Effector memory CD8-positive, alpha-beta T cell (primary cell): ENCODE results near the gene HOXB13.

Source experiments
- ATAC-seq: fragments of 150-1000 bp; cut with Tn5 transposase; replicated peaks from 2 replicates; pipeline ENCODE4 v1.10.0; 2021; ENCODE audit warnings: mild to moderate bottlenecking, moderate library complexity
- DNase-seq, 3 experiments: peaks; one replicate each; pipeline ENCODE4 v3.0.0; 2021
- H3K27ac Mint-ChIP-seq, 2 donors: one replicate each; pipeline ENCODE4 v1.8.0; 2022; ENCODE audit warnings: mild to moderate bottlenecking in 2 of 2, mixed read lengths in 2 of 2, moderate library complexity in 2 of 2
- H3K27me3 Mint-ChIP-seq, 2 donors: one replicate each; pipeline ENCODE4 v1.8.0; 2022; ENCODE audit warnings: mixed read lengths in 2 of 2
- H3K36me3 Mint-ChIP-seq: one replicate; pipeline ENCODE4 v1.8.0; 2022; ENCODE audit warnings: mild to moderate bottlenecking, moderate library complexity, mixed read lengths; ENCODE audit not compliant: insufficient read depth
- H3K4me1 Mint-ChIP-seq, 2 donors: one replicate each; pipeline ENCODE4 v1.8.0; 2022; ENCODE audit warnings: low read depth in 2 of 2, mixed read lengths in 2 of 2
- H3K4me3 Mint-ChIP-seq, 2 donors: one replicate each; pipeline ENCODE4 v1.8.0; 2022; ENCODE audit warnings: mild to moderate bottlenecking in 2 of 2, mixed read lengths in 2 of 2, moderate library complexity in 2 of 2
- H3K9me3 Mint-ChIP-seq, 2 donors: one replicate each; pipeline ENCODE4 v1.8.0; 2022; ENCODE audit warnings: mixed read lengths in 2 of 2

HOXB13 gene

GRCh38 chr17:48727415-48728175, 955 bp downstream of the HOXB13 start:
- DNase-seq (no peak), ATAC-seq (peak; percentile 28)
- H3K4me3 Mint-ChIP-seq: peak overlapping the region; percentile 67 to 73
- H3K36me3 Mint-ChIP-seq: peaks cover 35% of the 10 kb centered on the region
- peaks cover 32 to 38% of the 10 kb centered on the region in 2 donors for H3K4me1 Mint-ChIP-seq
- H3K27ac Mint-ChIP-seq: no peak overlapping the region
- H3K9me3 Mint-ChIP-seq: no peaks in the 10 kb centered on the region
- H3K27me3 Mint-ChIP-seq: peaks cover 91 to 95% of the 10 kb centered on the region in 2 donors

GRCh38 chr17:48726916-48727286, 1.6 kb downstream of the HOXB13 start:
- H3K4me3 Mint-ChIP-seq: no peak overlapping the region
- no peaks in the 10 kb centered on the region for H3K9me3 Mint-ChIP-seq
- peaks cover 91 to 96% of the 10 kb centered on the region in 2 donors for H3K27me3 Mint-ChIP-seq
- ATAC-seq (peak; percentile 41), DNase-seq (no peak)
- no peak overlapping the region for H3K27ac Mint-ChIP-seq
- H3K4me1 Mint-ChIP-seq: peaks cover 31 to 38% of the 10 kb centered on the region in 2 donors
- H3K36me3 Mint-ChIP-seq: peaks cover 36% of the 10 kb centered on the region

- Mint-ChIP-seq H3K4me1 (peaks cover 31 to 38% of the 10 kb centered on the region in 2 donors), H3K27me3 (peaks cover 93 to 100% of the 10 kb centered on the region in 2 donors), H3K9me3 (no peaks in the 10 kb centered on the region), H3K36me3 (peaks cover 36% of the 10 kb centered on the region), H3K4me3 (no peak overlapping the region), H3K27ac (no peak overlapping the region)
- DNase-seq (no peak), ATAC-seq (peak; percentile 33)
Measured at GRCh38 chr17:48726114-48726915, 2.2 kb downstream of the HOXB13 start.

- peak overlapping the region in 1 of 2 donors; percentile 49 for H3K27ac Mint-ChIP-seq
- peaks cover 37% of the 10 kb centered on the region for H3K36me3 Mint-ChIP-seq
- peaks cover 96 to 100% of the 10 kb centered on the region in 2 donors for H3K27me3 Mint-ChIP-seq
- no peaks in the 10 kb centered on the region for H3K9me3 Mint-ChIP-seq
- DNase-seq (no peak), ATAC-seq (peak; percentile 31)
- peaks cover 31 to 38% of the 10 kb centered on the region in 2 donors for H3K4me1 Mint-ChIP-seq
- H3K4me3 Mint-ChIP-seq: peak overlapping the region; percentile 65 to 76
Measured at GRCh38 chr17:48725288-48726064, 3.1 kb downstream of the HOXB13 start.

GRCh38 chr17:48725004-48725287, 3.6 kb downstream of the HOXB13 start:
- DNase-seq: no peak
- H3K9me3 Mint-ChIP-seq: no peaks in the 10 kb centered on the region
- peak overlapping the region in 1 of 2 donors; percentile 49 for H3K27ac Mint-ChIP-seq
- H3K36me3 Mint-ChIP-seq: peaks cover 41% of the 10 kb centered on the region
- no peak for ATAC-seq
- H3K4me1 Mint-ChIP-seq: peaks cover 31 to 38% of the 10 kb centered on the region in 2 donors
- H3K4me3 Mint-ChIP-seq: peak overlapping the region; percentile 65 to 76
- H3K27me3 Mint-ChIP-seq: peaks cover 96 to 100% of the 10 kb centered on the region in 2 donors

- ATAC-seq (no peak), DNase-seq (peak; percentile 69 to 75 (median 70))
- Mint-ChIP-seq H3K36me3 (peaks cover 41% of the 10 kb centered on the region), H3K4me3 (peak overlapping the region; percentile 65 to 76), H3K4me1 (peaks cover 29 to 36% of the 10 kb centered on the region in 2 donors), H3K9me3 (no peaks in the 10 kb centered on the region), H3K27ac (peak overlapping the region in 1 of 2 donors; percentile 49), H3K27me3 (peaks cover 95 to 100% of the 10 kb centered on the region in 2 donors)
Measured at GRCh38 chr17:48724251-48725003, 4.1 kb downstream of the HOXB13 start.

GRCh38 chr17:48723423-48724250, 4.9 kb downstream of the HOXB13 start:
- no peak for ATAC-seq
- Mint-ChIP-seq H3K27me3 (peaks cover 94 to 100% of the 10 kb centered on the region in 2 donors), H3K9me3 (no peaks in the 10 kb centered on the region), H3K36me3 (peaks cover 38% of the 10 kb centered on the region), H3K4me3 (peak overlapping the region; percentile 65 to 76), H3K4me1 (peaks cover 22 to 32% of the 10 kb centered on the region in 2 donors), H3K27ac (no peak overlapping the region)
- DNase-seq: no peak

- Mint-ChIP-seq H3K27ac (no peak within 1 kb of the TSS), H3K36me3 (peaks cover 38% of the 10 kb centered on the region), H3K4me1 (peaks cover 25 to 28% of the 10 kb centered on the region in 2 donors), H3K4me3 (peak within 1 kb of the TSS; percentile 65 to 76), H3K27me3 (peaks cover 94 to 100% of the 10 kb centered on the region in 2 donors), H3K9me3 (no peaks in the 10 kb centered on the region)
- DNase-seq (no peak), ATAC-seq (no peak)
Measured at GRCh38 chr17:48722915-48723422, 5.6 kb downstream of the HOXB13 start, which contains the start of gene PRAC2. TSS of gene PRAC2 (plus strand) at chr17:48723185. CDS start at chr17:48724411, 1,226 bp downstream.

GRCh38 chr17:48722201-48722907, 6.2 kb downstream of the HOXB13 start, which contains the start of gene PRAC1:
TSS of gene PRAC1 (minus strand) at chr17:48722518. CDS start at chr17:48722392, 126 bp downstream.
- H3K9me3 Mint-ChIP-seq: no peaks in the 10 kb centered on the region
- peaks cover 39% of the 10 kb centered on the region for H3K36me3 Mint-ChIP-seq
- H3K4me1 Mint-ChIP-seq: peaks cover 25 to 26% of the 10 kb centered on the region in 2 donors
- DNase-seq (no peak), ATAC-seq (no peak)
- peak within 1 kb of the TSS; percentile 65 to 76 for H3K4me3 Mint-ChIP-seq
- peaks cover 94 to 100% of the 10 kb centered on the region in 2 donors for H3K27me3 Mint-ChIP-seq
- no peak within 1 kb of the TSS for H3K27ac Mint-ChIP-seq

- ATAC-seq (no peak), DNase-seq (no peak)
- Mint-ChIP-seq H3K36me3 (peaks cover 41% of the 10 kb centered on the region), H3K9me3 (no peaks in the 10 kb centered on the region), H3K27me3 (peaks cover 87 to 100% of the 10 kb centered on the region in 2 donors), H3K4me1 (peaks cover 26% of the 10 kb centered on the region in 2 donors), H3K4me3 (no peak overlapping the region), H3K27ac (no peak overlapping the region)
Measured at GRCh38 chr17:48721009-48721402, 7.5 kb downstream of the HOXB13 start.

- peaks cover 26 to 28% of the 10 kb centered on the region in 2 donors for H3K4me1 Mint-ChIP-seq
- H3K27me3 Mint-ChIP-seq: peaks cover 83 to 97% of the 10 kb centered on the region in 2 donors
- H3K36me3 Mint-ChIP-seq: peaks cover 40% of the 10 kb centered on the region
- ATAC-seq (no peak), DNase-seq (no peak)
- H3K9me3 Mint-ChIP-seq: no peaks in the 10 kb centered on the region
- no peak overlapping the region for H3K4me3 Mint-ChIP-seq
- no peak overlapping the region for H3K27ac Mint-ChIP-seq
Measured at GRCh38 chr17:48720266-48721008, 8.1 kb downstream of the HOXB13 start.
